ENCODE results near the gene C2orf72.
"Not testable (repeated sequence)": the region's sequence is repeated elsewhere in the genome, so short reads cannot be mapped to it uniquely, and the experiment has no call there.

Gene C2orf72

DNA sequence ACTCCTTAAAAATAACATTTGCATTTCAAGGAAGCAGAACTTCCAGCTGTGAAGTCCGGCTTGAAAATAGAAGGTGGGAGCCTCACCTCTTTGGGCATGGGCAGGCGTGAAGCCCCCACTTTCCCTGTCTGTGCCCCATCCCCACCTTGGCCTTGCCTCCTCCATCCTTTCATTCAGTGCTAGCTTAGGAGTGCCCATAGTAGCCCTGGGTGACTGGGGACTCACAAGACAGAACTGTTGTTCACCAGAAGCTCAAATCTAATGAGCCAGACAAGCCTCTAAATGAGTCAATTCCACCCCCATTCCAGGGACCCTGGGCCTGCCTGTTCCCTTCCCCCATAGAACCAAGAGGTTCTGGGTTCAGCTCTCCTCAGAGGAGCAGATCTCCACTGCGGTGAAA, 21.4 kb upstream of the C2orf72 start:
- DNase-seq, result no peak

DNA sequence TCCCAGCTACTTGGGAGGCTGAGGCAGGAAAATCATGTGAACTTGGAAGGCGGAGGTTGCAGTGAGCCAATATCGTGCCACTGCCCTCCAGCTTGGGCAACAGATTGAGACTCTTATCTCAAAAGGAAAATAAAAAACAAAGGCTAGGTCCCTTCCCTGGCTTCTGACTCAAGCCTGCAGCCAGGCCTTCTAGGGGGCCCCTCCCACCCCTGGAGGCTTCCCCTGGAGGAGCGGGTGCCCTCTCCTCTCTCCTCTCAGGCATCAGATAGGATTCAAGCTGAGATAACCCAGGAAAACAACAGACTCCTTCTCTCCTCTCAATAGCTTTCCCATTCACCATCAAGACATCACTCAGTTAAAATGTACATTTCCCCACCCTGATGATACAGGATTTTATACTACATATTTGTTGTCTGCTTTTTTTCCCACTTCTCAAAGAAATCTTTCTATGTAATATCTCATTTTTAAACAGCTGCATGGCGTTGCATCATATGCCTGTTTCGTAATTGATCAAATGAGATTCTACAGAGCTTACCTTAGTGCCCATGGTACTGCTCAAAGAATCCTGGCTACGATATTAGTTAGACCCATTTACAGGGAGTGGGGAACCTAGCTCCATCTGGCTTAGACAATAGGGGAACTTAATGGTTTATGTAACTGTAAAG, 20.6 kb upstream of the C2orf72 start:
- no peak for DNase-seq

DNA sequence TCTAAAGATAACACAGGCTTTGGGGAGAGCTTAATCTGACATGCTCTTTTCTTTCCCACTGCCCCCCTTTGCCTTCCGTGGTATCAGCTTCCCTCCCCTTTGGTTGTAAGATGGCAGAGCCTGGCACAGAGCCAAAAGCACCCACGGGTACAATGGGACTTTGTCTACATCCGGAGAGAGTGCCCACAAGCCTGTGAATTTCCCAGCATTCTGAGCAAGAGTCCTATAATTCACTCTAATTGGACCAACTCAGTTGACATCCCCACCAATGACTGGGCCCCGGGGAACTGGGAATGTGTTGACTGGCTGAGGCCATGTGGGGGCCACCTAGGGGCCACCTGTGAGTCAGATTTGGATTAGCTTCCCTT, 20.1 kb upstream of the C2orf72 start:
- no peak for DNase-seq

DNA sequence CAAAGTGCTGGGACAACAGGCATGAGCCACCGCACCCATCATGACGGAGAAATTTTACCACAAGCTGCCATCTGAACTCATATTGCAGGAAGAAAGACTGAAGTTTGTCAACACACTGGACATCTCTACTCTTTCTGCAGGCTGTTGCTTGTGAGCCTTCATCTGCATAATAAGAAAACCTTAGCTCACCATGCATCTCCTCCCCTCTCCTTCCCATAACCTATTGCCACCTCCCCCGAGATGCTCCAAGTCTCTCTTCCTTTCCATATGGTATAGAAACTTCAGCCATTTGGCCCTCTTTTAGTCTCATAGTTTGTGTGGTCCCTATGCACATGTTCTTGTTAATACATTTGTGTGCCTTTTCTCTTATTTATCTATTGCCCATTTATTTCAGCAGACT, 19.1 kb upstream of the C2orf72 start:
- DNase-seq, result no peak

DNA sequence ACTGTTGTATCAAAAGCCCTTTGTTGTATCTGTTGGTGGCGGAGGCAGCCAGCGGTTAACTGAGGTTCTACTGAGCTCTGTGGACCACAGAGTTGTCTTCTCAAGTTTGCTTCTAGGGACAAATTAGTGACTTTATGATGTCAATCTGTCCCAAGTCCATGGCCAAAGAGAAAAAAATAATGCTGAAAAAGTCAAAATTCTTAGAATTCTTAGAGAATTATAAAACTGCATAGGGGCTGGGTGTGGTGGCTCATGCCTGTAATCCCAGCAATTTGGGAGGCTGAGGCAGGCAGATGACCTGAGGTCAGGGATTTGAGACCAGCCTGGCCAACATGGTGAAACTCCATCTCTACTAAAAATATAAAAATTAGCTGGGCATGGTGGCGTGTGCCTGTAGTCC, 12.3 kb upstream of the C2orf72 start:
- DNase-seq, result not testable (repeated sequence)

DNA sequence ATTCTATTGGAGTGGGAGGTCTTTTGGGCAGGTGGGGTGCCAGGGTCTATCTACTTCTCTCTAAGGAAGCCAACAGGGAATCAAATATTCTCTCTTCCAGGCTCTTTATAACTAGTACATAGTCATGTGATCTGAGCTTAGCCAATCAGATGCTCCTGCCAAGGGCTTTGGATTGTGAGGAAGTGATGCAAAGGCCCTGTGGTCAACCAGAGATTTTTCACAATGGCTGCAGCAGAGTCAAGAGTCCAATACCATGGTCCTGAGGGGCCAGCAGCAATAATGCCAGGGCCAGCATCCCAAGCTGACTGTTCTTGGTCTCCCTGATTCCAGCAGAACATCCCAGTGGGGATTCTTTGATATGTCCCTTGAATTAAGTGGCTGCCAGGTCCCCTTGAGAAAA, 8.4 kb upstream of the C2orf72 start:
- DNase-seq, result no peak

DNA sequence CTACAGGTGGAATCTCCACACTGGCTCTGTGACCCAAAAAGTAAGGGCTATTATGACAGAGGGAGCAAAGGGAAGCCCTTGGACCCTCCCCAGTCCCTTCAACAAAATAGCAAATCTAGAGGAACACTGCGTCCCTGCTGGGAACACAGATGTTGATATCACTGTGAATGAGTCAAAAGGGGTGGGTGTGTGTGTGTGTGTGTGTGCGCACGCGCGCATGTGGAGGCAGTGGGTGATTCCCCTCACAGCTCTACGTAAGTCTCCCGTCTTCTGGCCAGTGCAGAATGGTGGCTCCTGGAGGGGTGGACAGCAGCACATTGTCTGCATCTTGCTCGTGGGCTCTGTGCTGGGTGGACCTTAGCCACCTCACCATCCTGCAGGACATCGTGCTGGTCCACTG, 7.8 kb upstream of the C2orf72 start:
- DNase-seq, result no peak

DNA sequence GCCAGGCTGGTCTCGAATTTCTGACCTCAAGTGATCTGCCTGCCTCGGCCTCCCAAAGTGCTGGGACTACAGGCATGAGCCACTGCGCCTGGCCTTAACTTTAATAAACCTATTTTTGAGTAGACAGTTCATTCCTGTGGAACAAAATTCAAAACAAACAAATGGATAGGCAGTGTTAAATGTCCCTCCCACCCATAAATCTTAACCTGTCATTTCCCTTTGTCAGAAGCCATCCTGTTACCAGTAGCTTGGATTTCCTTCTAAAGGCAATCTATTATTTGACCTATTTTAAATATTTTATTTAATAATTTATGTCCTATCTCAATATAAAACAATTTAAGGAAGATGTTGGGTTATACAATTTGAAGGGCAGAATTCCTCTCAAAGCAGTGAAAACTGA, 6.6 kb upstream of the C2orf72 start:
- no peak for DNase-seq

DNA sequence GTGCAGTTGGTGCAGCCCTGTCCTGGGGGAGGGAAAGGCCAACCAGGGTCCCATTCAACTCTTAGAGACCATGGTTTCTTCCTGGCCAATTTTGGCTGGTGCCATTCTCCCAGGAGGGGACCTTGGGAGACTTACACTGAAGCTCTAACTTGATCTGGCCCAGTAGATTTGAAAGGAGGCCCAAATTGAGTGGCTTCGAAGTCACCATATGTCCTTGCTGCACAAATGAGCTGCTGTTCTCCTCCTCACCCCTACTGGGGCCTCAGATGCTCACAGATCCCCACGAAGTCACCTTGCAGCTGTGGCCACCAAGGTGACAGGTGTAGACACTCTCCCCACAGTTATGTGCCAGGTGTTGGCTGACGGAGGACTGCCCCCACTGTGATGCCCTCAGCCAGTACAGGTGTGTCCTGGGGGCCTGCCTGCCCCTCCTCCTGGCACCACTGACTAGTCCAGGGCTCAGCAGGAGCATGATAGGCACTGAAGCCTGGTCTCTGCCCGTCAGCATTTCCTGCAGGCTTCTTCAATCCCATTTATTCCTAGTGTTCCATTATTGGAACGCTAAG, 4.7 kb upstream of the C2orf72 start:
- no peak for DNase-seq

DNA sequence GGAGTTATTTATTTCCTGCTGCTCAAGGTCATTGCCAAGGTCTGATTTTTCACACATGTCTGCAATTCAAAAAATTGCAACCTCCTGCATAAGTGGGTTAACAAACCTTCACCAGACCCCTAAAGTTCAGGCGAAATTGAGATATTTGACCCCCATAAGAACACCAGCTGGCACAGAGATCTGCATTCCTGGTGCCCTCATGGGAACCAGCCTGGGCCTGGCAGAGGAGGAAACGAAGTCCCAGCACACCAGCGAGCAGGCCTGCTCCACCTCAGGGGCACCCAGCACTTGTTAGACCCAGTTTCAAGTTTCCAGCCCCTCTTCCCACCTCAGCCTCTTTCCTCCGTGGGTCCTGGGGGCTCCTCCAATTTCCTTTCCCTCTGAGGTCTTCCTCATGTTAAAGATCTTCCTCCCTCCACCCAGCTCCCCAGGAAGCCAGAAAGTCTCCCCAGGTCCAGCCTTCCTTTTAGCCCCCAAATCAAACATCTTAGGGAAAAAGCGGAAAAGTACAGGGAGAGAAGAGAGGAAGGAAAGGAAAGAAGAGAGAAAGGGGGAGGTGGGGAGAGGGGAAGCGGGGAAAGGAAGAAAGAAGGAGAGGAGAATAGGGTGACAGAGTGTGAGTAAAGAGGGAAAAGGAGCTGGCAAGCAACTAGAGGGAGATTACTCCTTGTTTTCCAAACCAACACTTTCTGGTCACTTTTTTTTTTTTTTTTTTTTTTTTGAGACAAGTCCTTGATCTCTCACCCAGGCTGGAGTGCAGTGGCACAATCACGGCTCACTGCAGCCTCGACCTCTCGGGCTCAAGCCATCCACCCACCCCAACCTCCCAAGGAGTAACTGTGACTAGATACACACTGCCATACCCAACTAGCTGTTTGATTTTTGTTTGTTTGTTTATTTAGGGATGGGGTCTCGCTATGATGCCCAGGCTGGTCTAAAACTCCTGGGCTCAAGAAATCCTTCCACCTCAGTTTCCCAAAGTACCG, 3.9 kb upstream of the C2orf72 start:
- no peak for DNase-seq

DNA sequence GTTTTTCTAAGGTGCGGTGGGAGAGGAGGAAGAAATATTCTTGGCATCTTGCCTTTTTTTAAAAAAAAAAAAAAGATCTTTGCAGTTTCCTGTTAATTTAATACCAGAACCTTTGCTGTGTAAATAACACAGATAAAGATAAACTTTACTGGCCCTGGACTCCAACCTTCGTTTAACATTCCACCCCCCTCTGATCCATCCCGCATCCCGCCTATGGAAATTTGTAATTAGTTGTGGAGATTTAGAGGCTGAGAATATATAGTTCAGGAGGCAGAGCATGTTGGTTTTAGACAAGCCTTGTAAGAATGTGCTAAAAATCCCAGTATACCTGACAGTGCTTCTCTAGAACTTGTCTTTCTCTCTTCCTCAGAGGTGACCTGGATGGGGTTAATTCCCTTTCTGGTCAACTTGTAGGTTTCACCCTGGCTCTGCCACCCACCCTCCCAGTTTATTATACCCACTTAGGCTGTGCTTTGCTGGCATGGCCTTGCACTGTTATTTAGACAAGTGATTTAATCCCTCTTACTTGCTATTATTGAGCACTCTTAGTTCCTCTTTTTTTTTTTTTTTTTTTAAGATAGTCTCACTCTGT, 2.9 kb upstream of the C2orf72 start:
- no peak for DNase-seq

DNA sequence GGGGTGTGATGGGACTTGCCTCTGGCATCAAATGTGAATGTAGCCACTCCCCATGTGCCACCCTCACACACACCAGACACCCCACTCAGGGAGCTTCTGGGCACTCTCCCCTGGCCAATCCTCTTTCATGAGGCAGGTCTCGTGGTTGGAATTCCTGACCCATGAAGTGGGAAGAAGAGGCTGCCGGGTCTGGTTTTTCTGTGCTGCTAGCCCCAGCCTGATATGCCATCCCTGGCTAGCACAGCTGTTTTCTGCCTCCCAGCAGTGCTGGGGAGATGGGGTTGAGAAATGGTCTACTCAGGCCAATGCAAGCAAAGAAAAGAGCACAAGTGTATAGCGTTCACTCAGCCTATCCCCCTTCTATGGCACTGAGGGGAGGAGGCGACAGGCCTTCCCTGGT, 1.2 kb upstream of the C2orf72 start:
- no peak for DNase-seq

DNA sequence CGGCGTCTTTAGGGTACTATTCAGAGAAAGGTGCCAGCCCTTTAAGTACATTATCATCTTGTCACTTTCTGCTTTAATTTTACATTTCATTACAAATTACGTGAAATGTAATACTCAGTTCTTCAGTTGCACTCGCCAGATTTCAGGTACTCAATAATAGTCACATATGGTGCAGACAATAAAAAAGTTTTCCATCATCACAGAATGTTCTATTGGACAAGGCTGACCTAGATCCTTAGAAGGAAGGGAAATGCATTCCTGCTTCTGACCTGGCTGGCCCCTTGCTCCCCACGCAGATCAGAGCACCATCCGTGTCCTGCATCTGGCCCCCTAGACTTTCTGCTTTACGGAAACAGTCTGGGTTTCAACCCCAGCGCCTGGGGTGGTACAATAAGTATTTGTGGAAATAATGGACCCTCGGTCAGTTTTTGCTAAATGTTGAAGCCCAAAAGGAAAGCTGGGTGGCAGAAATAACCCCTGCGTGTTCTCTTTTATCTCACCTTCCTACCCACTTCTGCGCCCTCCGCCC, 681 bp upstream of the C2orf72 start:
- no peak for DNase-seq

DNA sequence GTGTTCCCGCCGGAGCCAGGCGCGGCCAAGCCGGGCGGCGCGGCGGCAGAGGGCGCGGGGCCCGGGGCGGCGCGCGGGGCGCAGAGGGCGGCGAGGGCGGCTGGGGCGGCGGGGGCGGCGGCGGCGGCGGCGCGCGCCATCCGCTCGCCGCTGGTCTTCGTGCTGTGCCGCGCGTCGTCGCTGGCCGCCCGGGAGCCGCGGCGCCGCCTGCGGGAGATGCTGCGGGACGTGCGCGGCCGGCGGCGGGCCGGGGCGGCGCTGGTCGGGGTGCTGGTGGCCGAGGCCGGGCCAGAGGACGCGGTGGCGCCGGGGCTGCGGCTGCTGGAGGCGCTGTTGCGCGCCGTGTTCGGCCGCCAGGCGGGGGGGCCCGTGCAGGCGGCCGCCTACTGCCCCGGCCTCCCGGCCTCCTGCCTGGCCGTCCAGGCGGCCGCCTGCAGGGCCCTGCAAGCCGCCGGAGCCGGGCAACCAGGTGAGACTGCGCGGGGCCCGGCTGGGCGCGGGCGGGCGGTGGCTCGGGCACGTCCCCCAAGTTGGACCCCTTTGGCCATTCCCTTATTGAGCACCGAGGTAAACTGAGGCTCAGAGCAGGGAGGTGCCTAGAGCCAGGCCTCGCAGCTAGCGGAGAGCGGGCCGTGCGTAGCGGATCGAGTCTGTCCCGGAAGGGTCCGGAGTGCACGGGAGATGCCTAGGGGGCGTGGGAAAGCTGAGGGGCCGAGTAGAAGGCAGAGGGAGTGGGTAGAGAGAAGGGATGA, 584 bp downstream of the C2orf72 start:
- DNase-seq, result no peak

DNA sequence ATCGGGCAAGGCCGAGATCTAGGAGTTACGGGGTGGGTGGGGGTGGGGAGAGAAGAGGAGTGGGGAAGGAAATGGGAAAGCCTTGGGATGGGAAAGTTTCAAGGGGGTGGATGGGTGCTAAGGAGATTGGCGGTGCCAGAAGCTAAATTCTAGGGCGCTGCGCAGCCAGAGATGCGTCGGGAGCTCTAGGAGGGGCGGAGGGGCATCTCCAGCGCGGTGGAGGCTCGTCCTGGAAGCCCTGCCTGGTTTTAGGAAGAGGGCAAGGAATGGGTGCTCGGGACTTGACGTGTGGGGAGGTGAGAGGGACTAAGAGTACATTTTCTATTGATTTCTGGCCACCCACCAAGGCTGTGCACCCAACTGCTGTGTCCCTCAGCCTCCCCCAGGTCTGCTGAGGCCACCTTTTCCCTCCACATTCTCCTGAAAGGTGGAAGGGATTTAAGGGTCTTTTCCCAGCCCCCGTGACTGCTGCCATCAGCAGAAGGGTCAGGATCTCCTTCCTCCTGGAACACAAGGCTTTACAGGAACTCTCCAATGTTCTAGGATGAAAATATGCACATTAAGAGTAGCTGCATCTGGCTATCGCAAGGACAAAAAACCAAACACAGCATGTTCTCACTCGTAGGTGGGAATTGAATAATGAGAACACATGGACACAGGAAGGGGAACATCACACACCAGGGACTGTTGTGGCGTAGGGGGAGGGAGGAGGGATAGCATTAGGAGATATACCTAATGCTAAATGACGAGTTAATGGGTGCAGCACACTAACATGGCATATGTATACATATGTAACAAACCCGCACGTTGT, 1.4 kb downstream of the C2orf72 start:
- DNase-seq, result no peak

DNA sequence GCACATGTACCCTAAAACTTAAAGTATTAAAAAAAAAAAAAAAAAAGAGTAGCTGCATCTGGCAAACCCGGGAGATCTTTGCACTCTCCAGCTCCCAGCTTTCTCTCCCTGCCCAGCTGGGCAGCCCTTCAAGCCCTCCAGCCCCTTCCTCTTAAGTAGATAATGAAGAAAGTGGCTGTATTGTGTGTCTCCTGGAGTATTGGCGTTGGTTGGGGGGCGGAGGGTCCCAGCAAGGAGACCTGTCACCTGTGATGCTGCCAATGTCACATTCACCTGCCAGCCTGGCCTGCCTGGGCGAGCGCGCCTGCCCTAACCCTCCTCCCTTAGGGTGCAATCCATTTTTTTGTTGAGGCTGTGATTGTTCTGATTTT, 2.0 kb downstream of the C2orf72 start:
- DNase-seq, result no peak

DNA sequence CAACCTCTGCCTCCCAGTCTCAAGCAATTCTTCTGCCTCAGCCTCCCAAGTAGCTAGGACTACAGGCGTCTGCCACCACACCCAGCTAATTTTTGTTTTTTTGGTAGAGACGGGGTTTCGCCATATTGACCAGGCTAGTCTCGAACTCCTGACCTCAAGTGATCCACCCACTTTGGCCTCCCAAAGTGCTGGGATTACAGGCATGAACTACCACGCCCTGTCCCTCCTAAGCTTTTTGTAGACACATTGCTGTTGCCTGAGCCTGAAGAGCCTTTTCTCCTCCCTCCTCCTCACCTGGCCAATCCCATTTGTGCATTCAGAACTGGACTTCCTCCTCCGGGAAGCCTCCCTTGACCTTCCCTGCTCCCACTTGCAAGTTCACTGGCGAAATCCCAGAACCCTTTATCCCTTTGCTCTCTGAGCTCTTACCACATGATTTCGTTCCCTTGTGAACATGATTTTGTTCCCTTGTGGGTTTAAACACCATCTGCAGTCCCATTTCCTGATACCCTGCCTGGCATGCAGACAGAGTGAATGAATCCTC, 2.6 kb downstream of the C2orf72 start:
- DNase-seq, result no peak

DNA sequence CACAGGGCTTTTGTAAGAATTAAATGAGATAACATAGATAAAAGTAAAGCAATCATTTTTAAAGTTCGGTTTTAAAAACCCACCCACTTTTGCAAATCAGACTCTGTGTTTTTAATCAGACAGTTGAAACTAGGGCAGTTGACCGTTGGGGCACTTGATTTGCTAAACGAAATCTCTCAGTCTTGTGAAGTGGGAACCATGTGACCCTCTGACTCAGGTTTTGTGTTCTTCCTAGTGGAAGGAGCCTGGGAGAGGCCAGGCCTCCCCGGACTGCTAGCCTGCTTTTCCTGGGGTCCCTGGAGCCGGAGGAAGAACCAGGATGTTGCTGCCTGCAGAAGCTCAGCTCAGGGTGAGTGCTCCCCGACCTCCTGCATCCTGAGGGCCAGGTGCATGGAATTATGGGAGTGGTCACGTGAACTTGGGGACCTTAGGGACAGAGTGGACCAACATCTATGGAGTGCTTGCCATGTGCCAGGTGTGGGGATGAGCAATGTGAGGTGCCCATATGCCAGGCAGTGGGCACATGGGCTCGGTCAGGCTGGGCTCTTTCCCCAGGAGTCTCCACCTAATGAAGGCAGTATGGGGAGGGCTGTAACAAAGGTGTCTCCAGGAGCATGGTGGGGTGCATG, 3.9 kb downstream of the C2orf72 start:
- DNase-seq, result no peak

DNA sequence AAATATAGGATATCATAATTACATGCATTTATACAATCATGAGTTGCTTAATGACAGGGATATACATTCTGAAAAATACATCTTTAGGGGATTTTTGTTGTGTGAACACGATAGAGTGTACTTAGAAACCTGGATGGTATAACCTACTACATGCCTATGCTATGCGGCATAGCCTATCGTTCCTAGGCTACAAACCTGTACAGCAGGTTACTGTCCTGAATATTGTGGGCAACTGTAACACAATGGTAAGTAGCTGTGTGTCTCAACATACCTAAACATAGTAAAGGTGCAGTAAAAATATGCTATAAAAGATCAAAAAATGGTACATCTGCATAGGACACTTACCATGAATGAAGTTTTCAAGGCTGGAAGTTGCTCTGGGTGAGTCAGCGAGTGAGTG, 6.5 kb downstream of the C2orf72 start:
- no peak for DNase-seq

DNA sequence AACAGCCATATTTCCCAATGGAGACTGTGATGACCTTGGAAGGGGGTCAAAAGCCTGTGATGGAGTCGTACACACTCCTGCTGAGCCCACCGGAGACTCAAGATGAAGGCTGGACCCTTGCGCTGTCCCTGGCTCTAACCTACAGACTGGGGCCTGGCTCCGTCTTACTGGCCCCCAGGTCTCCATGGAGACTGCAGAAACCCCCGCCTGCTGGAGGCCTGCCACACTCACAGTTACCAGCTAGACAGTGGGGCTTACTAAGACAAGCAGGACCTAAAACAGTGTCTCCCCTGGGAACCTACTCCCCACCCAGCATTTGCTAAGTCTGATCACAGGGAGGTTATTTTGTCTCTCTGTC, 9.6 kb downstream of the C2orf72 start:
- no peak for DNase-seq

DNA sequence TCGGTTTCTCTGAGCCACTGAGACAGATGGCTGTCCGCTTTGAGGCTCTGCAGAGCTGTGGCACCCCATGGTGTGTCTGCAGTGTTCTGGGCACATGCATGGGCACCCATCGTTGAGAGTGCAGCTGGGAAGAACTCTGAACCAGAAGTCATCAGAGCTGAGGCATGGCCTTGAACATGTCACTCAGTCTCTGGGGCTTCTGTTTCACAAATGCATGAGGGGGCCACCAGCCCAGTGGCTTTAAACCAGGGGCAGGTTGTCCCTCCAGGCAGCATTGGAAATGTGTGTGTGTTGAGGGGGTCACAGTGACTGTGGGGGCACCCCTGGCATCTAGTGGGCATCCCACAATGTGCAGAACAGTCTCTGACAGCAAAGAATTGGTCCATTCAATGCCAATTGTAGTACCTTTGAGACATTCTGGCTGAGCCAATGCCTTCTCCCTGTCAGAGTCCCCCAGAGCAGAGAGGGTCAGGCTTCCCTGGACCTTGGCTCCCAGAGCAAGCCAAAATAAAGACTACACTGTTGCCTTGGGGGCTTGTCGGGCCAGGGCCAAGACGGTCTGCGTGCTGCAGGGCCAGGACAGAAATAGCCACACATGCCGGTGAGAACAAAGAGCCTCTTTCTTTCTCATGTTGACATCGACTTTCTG, 10.1 kb downstream of the C2orf72 start:
- DNase-seq, result no peak
